HG03108 (cell line): ENCODE results near the gene IQCC.

Experiments used
- ATAC-seq: cut with Tn5 transposase; IDR thresholded peaks from one replicate; pipeline ENCODE4 v1.9.1; 2021; ENCODE audit warnings: moderate library complexity; ENCODE audit not compliant: unreplicated experiment

IQCC gene

DNA sequence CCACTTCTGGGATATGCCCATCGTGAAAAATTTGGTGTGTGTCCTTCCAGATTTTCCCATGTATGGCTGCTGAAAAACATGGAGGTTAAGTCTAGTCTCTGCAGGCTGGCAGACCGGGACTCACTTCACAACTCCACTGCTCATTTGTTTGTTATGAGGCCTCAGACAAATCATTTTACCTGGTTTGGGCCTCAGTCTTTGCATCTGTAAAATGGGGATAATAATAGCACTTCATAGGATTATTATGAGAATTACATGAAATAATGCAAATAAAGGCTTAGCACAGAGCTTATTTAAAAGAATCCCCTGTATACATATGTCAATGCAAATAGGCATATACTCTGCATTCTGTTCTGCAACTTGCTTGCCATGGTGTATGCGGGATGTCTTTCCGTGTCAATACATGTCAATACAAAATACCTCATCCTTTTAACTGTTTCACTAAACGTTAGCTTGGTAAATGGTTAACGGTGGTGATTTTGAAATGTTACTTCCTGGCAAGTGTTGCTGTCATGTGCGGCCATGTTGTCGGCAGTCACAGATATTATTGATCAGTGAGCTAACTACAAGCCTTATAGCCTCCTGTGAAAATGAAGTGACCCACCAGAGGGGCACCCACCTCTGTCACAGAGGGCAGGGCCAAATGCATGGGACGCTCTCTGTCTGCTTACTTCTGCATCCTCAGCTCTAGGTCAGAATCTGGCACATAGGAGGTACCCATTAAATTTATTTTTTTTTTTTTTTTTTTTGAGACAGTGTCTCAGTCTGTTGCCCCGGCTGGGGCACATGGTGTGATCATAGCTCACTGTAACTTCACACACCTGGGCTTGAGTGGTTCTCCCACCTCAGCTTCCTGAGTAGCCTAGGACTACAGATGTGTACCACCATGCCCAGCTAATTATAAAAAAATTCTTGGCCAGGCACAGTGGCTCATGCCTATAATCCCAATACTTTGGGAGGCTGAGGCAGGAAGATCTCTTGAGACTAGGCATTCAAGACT lies 49.9 kb downstream of the IQCC start:
- ATAC-seq = no peak

DNA sequence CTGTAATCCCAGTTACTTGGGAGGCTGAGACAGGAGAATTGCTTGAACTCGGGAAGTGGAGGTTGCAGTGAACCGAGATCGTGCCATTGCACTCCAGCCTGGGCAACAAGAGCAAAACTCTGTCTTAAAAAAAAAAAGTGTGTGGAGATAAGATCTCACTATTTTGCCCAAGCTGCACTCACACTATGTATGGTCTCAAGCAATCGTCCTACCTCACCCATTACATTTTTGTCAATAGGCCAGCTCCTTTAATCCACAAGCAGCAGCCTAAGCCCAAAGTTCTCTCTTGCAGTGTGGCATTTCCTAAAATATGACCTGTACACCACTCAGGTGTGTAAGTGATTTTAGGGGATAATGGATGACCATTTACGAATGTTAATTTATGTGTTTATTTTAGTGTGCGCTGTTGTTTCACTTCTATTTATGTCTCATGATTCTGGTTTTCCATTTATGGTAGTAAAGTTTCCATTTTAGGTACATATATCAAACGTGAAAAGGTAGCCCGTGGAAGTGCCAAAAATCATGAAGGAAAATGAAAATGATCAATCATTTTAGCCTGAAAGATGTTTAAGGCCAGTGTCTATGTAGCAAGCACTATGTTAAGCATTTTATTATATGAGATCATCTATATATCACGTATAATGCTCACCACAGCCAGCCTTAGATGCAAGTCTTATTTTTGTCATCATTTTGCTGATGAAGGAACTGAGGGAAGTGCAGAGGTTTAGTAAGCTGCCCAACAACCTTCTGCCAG lies 51.2 kb downstream of the IQCC start:
- no peak for ATAC-seq

DNA sequence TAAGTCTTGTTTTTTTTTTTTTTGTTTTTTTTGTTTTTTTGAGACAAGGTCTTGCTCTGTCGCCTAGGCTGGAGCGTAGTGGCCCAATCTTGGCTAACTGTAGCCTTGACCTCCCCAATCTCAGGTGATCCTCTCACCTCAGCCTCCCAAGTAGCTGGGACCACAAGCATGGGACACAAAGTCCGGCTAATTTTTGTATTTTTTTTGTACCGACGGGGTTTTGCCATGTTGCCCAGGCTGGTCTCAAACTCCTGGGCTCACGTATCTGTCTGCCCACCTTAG lies 51.7 kb downstream of the IQCC start:
- no peak for ATAC-seq
